HG02588 (cell line): Measurements from ENCODE around the gene WWC1.

Experiments
- ATAC-seq: cut with Tn5 transposase; IDR thresholded peaks from one replicate; pipeline ENCODE4 v1.9.1; 2021; ENCODE audit warnings: mild to moderate bottlenecking, moderate library complexity; ENCODE audit not compliant: unreplicated experiment

WWC1 gene

DNA sequence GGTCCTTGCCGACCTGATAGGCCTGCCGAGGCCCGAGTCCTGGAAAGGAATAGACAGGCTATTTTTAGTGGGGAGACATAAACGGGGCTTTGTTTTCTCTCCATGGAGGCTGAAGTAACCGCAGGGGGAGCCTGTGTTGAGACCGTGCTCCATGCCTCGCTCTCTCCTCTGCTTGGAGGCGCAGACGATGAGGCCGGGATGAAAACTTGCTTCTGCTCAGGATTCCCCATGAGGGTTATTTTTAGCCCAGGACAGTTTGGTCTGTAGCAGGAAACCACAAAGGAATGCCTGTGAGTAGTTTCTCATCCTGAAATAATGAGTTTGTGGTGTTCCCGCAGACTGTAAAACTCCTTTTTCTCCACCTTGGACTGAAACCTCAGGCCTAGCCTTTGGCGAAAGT lies 112.9 kb downstream of the WWC1 start:
- no peak for ATAC-seq

DNA sequence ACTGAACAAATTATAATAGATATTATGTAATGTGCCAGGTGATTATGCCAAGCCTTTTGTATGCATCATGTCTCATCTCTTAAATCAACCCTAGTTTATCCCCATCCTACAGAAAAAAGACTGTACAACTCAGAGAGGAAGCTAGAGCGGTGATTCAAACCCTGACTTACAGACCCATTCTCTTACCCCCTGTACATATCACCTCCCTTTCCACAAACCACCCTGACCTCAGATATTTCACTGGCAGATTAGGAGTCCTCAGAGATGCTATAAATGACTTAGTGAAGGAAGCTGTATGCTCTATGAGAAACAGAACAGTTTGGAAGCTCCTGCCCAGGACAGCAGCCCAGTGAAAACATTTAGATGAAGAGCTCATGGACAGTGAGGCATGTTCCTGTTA lies 115.8 kb downstream of the WWC1 start:
- ATAC-seq, result no peak

DNA sequence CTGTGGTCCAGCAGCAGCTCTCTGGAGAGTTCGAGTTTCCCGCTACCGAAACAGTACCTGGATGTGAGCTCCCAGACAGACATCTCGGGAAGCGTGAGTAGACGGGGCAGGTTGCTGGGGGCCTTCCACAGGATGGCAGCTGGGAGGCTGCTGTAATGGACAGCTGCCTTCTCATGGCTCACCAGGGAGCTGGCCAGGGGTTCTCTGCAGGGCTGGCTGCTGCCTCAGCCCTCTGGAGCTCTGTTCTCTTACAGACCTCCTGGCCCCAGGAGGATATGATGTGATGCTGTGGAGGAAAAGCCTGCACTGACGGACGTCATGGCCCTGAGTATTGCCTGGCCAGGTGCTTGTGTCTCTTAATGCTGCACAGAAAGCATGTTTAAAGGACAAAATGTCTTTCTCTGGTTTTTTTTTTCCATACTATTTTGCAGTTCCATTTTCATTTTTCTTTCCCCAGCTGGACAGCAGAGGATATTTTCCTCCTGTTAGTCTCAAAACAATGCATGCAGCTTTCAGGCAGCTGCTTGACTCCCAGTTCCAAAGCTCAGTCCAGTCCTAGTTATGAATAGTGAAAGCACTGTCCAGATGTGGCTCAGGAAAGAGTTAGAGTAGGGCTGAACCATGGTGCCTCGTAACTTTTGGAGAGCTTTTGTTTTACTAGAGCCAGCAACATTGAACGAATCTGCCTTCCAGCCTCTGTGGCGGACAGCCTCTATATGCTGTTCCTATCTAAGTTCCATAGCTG lies 117.3 kb downstream of the WWC1 start:
- ATAC-seq, result no peak

DNA sequence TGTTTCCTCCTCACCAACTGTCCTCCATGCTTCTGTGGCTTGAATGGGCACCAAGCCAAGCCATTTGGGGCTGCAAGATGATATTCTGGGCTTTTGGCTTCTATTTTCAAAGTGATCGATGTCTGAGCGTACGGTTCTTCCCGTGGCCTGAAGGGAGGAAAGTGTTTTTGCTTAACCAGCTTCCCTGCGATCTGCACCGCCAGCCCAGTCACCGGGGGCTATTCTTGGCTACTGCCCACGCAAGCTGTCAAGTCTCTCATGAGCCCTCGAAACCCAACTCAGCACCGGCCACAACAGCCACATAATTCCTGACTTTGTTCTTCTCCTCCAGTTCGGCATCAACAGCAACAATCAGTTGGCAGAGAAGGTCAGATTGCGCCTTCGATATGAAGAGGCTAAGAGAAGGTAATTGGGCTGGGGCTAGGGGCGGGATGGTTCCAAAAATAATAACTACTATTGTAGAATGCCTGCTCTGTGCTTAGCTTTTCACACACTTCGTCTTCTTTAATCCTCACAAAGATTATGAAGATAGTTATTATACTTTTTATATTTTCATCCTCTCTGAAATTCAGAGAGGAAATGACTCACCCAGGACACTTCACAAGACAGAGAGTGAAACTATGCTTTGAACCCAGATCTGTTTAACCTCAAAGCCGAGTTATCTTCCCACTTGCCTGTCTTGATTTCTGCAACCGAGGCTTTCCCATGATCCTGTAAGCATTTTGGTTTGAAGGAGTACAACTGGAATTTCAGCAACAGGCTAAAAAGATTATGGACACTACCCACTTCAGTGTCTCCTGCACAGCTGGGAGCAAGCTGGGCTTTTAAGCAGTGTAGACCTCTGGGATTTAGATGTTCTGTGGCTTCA lies 118.4 kb downstream of the WWC1 start:
- ATAC-seq, result no peak

DNA sequence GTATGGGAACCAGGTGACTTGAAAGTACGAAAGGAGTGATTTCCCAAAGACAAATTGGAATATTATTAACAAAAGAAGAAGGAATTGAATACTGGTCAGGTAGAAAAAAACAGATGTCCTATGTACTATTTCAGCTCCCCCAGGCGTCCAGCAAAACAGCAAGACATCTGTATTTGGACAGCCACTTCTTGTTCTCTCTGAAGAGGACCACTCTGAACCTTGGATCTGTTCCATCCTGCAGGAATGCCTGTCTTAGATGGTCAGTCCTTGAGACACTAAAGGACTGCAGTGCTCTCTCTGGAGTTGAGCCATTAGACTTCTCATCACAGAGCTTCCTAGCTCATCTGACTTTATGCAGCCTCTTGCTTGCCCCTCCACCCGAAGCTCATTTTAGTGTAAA lies 120.4 kb downstream of the WWC1 start:
- no peak for ATAC-seq

DNA sequence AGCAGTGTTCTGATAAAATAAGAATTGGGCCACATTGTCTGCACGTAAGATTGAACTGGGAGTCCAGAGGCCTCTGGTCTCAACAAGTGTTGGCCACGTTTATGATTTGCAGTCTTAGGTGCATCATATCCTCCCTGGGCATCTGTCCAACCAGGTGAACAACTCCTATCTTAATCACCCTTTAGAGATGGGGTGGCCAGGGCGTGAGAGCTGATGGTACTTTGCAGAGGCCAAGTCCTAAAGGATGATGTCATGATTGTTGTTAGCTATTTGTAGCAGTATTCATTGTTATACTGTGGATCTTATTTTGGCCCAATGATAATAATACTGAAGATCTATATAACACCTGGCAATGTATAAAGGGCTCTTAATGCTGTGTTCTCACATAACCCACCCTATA lies 121.6 kb downstream of the WWC1 start:
- ATAC-seq, result no peak

DNA sequence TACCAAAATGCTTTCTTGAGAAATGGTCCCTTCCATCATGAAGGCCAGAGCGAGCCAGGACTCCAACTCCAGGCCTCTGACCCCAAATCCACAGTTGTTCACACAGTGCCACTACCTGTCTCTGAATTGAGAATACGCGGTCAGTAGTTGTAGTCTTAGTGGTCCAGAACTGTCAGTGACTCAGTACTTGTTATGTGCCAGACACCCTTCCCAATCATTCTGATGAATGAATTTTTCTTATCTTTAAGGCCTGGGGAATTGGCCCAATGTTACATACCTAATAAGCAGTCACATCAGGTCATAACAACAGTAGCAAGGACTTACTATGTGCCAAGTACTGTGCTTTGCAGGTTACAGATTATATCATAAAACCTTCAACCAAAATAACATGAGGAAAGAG lies 122.2 kb downstream of the WWC1 start:
- ATAC-seq, result no peak

DNA sequence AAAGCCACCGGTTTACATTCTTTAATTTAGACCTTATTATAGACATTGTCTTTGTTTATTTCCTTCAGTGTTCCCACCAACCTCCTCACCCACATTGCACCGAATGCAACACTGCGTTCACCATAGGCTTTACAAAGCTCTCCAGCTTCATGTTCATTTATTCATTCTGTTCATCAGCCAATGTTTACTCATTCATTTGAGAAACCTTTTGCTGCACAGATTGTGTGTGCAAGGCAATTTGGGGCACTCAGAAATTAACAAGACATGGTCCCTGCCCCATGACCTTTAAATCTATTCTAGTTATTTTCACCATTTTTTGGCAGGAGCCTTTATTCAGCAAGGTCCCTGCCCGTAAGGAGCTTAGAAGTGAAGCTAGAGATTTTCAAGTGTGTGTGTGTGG lies 124.0 kb downstream of the WWC1 start:
- no peak for ATAC-seq

DNA sequence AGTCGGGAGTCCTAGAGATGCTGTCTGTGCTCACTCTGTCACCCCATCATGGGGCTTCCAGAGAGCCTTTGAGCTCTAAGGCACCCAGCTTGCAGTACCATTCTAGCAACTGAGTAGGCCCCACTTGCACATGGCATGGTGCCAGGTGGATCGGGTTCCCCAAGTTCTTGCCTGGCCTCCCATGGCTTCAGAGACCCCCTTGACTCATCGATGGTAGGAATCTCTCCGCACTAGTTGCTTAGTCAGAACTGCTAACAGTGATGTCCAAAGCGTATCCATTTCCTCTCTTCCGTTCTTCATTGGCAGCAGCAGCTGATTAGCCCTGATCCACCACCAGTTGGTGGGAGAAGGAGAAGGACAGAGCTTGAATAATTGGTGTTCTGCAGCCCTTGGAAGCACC lies 124.5 kb downstream of the WWC1 start:
- ATAC-seq, result no peak

DNA sequence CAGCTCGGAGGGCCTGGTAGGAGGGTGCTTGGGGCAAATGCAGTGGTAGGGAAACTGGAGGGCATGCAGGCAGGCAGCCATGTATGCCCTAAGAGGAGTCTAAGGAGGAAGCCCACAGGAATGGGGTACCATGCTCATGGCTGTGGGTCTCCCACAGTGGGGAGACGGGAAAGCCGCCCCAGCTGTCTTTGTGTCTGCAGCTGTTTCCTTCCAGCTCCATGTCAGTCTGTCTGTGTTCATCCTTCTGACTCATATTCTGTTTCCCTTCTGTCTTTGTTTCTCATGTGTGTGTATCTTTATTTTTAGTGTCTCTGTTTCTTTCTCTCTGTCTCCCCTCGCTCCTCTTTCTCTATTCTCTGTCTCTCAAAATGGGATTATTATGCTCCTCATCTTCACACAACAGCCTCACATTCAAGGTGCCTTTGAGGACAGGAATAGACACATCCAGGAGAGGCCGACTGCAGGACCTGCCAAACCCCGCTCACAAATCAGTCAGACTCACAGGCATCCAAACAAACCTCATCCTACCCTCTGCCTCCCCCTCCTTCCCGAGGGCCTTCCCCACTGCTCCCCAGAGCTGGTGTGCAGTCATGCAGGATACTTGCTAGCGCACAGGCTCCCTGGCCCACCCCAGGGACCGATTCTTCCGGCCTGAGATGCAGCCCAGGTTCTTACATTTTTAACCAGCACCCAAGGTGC lies 126.4 kb downstream of the WWC1 start:
- no peak for ATAC-seq

DNA sequence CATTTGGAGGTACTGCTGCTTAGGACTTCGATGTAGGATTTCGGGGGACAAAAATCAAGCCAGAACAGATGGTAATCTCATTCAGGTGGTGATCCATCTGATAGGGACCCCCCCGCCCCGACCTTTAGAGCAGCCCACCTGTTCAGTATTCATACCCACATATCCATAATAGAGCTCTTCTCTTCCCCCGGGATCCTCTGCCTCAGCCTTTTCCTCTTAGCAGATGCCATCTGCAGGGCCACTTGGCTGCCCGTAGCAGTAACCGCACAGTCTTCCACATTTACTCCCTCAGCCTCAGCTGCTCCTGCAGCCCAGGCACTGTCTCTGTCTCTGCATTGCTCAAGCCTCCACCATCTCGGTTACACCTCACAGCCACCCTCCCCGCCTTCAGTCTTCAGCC lies 129.0 kb downstream of the WWC1 start:
- no peak for ATAC-seq

DNA sequence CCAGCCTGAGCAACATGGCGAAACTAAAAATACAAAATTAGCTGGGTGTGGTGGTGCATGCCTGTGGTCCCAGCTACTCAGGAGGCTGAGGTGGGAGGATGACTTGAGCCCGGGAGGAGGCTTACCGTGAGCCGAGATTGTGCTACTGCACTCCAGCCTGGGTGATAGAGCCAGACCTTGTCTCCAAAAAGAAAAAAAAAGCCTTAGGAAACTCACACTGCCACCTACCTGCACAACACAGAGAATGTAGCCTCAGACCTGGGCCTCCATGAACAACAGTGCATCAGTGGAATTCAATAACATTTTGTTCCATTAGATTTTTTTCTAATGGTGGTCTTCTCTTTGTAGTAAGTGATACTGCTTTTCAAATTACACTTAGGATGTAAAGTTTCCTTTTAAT lies 131.0 kb downstream of the WWC1 start:
- ATAC-seq, result no peak

DNA sequence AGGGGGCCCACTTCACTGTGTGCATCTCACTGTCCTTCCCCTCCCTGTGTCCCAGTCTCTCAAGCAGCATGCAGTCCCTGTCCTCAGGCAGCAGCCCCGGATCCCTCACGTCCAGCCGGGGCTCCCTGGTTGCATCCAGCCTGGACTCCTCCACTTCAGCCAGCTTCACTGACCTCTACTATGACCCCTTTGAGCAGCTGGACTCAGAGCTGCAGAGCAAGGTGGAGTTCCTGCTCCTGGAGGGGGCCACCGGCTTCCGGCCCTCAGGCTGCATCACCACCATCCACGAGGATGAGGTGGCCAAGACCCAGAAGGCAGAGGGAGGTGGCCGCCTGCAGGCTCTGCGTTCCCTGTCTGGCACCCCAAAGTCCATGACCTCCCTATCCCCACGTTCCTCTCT lies 132.0 kb downstream of the WWC1 start:
- no peak for ATAC-seq

DNA sequence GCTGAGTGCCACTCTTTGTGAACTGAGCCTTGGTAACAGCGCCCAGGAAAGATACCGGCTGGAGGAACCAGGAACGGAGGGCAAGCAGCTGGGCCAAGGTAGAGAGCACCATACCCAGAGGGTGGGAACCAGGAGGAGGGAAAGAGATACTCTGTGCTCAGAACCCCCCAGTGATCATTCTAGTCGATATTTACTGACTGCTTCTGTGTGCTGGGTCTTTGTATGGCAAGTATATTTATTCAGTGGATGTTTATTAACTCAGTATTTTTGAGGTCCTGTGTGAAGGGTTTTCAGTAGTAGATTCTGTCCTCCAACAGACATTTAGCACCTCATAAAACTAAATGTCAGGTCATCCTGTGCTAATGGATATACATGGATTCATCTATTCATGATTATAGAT lies 132.5 kb downstream of the WWC1 start:
- ATAC-seq, result no peak

DNA sequence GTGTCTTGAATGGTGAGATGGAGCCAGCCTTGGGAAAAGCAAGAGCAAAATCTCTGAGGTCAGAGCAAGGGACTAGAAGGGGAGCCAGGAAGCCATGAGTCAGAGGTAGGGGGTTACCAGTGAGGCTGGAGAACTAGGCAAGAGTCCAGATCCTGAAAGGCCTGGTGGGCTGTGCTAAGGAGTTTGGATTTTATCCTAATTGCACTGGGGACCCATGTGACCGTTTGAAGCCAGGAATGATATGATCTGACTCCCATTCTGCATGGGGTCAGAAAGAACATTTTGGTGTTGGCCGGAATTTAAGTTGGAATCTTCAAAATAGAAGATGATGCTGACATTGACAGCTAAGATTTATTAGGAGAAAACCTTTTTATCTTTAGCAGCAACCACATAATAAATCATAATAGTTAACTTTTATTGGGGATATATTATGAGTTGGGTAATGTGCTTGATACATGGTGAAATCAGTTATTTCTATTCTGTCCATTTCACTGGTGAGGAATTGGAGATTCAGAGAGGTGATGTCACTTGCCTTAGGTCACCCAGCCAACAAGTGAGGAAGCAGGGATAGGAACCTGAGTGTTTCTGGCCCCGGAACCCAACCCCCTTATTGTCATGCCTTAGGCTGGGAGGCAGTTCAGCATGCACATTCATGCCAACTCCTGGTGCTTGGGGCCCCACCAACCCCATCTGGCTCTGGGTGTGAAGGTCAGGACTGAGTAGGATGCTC lies 133.3 kb downstream of the WWC1 start:
- no peak for ATAC-seq

DNA sequence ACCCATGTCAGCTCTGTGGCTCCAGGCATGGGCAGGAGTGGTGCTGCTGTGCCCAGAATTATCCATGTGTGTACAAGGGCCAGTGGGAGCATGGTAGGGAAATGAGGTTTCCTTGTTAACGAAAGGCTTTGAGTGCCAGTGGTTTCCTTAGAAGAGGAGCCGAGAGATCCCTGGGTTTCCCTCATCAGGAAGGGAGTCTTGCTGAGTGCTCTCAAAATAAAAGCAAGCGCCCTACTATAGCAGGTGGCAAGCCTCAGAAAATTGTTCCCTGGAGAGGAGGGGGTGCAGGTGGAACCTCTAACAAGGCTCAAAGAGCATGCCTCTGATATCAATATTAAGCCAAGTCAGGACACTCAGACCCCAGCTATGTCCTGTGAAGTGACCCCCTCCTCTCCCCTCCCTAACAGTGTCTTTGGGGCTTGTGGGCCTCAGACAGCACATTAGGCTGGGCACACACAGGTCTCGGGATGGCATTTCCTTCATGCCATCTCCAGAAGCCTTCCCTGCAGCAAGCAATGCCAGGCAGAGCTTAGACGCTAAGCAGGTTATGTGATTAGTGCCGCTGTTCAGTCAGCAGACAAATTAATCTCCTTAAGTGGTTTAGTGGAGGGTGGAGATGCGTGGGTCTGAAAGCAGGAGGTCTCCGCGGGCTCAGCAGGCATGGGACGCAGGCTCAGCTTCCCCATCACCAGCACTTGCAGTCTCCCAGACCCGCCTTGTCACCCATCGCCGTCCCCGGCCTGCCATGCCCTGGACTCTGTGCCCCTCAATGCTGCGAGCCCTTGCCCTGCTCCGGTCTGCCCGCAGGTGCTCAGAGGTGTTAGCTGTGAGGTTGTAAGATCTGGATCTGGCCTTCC lies 134.8 kb downstream of the WWC1 start:
- ATAC-seq, result no peak

DNA sequence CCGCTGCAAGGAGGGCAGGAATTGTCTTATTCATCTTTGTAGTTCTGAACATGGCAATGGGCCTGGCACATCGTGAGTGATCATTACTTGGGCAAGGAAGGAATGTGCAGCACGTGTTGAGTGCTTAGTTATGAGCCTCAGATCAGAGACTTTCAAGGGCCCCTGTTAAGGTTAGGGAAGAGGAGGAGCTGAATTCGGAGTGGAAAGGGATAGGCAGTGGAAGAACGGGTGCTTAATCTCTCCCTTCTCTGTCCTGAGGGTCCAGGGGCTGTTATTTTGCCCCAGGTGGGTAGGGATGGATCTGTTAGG lies 135.4 kb downstream of the WWC1 start:
- no peak for ATAC-seq

DNA sequence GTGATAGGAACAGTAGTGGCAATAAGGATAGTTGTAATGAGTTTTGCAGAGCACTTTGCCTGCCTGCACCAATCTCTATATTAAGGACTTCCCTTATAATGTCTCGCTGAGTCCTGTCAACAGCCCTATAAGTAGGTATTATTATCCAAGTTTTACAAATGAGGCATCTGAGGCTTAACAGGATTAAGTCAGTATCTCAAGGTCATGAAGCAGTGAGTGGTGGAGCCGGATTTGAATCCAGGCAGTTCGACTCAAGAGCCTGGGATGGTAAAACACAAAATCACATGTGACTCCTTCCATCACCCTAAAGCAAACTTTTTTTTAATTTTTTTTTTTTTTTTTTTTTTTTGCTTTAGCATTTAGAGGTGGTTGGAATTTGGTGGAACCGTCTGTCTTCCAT lies 135.8 kb downstream of the WWC1 start:
- no peak for ATAC-seq

DNA sequence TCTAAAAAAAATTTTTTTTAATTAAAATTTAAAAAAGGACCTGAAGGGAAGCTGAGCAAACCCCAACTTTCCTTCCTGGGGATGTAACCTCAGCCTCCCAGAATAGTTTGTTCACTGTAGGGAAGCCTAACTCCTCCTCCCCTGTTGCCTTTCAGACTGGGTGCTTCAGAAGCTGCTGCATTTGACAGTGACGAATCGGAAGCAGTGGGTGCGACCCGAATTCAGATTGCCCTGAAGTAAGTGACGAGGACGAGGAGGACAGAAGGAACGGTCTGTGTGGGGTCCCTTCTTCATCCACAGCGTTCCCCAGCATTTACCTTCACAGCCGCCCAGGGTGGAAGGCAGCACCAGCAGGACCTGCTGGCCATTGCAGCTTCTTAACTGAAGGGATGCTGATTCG lies 137.1 kb downstream of the WWC1 start:
- ATAC-seq, result no peak

DNA sequence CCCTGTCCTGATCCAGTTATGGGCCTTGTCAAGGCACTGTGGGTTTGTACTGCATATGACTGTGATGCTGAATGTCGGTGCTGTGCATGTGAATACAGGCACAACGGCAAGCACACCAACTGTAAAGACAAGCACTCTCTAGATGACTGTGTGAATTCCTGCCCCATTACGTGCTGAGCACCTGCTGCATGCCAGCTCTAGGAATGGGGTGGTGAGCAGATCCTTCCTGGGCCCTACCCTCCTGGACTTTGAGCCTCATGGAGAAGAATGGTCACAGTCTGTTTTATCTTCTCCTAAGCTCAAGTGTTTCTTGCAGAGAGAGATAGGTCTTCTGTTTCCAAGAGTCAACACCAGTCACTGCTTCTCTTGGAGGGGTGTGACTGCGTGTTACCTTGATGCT lies 138.9 kb downstream of the WWC1 start:
- no peak for ATAC-seq
